ENCODE measurements around the gene TSSC4.

TSSC4 gene

GRCh38 chr11:2413742-2414579 is 13.4 kb downstream of the TSSC4 start:
- in situ Hi-C loops (cut with HindIII; ENCODE audit: low sequenced_read_pairs), result loop anchor here (5.0 kb wide), 1 partner anchor 232 kb away; no protein-coding TSS in a partner anchor
- H3K4me3 ChIP-seq (ENCODE audit: low read depth, low read length), result no peak overlapping the region
- DNase-seq (ENCODE audit: low read depth), result no peak
- TF ChIP-seq CTCF (IDR thresholded peaks at IDR 0.05; ENCODE audit: low read depth, low read length, missing control alignments), result no peak

GRCh38 chr11:2414616-2415015 is 14.1 kb downstream of the TSSC4 start:
- DNase-seq (ENCODE audit: low read depth), result no peak

GRCh38 chr11:2415171-2415570 is 14.6 kb downstream of the TSSC4 start:
- H3K4me3 ChIP-seq (ENCODE audit: low read depth, low read length), result no peak overlapping the region
- in situ Hi-C loops (cut with HindIII; ENCODE audit: low sequenced_read_pairs), result no loop called here
- no peak for TF ChIP-seq CTCF (IDR thresholded peaks at IDR 0.05; ENCODE audit: low read depth, low read length, missing control alignments)
- DNase-seq (ENCODE audit: low read depth), result no peak

More at GRCh38 chr11:2414616-2415015, 14.1 kb downstream of the TSSC4 start:
- in situ Hi-C loops (cut with HindIII; ENCODE audit: low sequenced_read_pairs), result loop anchor here (5.0 kb wide), 1 partner anchor 232 kb away; no protein-coding TSS in a partner anchor
- no peak overlapping the region for H3K4me3 ChIP-seq (ENCODE audit: low read depth, low read length)
- no peak for TF ChIP-seq CTCF (IDR thresholded peaks at IDR 0.05; ENCODE audit: low read depth, low read length, missing control alignments)

- no peak for TF ChIP-seq CTCF (IDR thresholded peaks at IDR 0.05; ENCODE audit: low read depth, low read length, missing control alignments)
- no peak for DNase-seq (ENCODE audit: low read depth)
- no peak overlapping the region for H3K4me3 ChIP-seq (ENCODE audit: low read depth, low read length)
- in situ Hi-C loops (cut with HindIII; ENCODE audit: low sequenced_read_pairs), result no loop called here
Observed at GRCh38 chr11:2415601-2416380, 15.2 kb downstream of the TSSC4 start.

GRCh38 chr11:2416765-2417164 is 16.2 kb downstream of the TSSC4 start:
- no peak for DNase-seq (ENCODE audit: low read depth)
- in situ Hi-C loops (cut with HindIII; ENCODE audit: low sequenced_read_pairs), result no loop called here
- TF ChIP-seq CTCF (IDR thresholded peaks at IDR 0.05; ENCODE audit: low read depth, low read length, missing control alignments), result no peak
- H3K4me3 ChIP-seq (ENCODE audit: low read depth, low read length), result no peak overlapping the region

GRCh38 chr11:2417856-2418692 is 17.5 kb downstream of the TSSC4 start:
- no peak overlapping the region for H3K4me3 ChIP-seq (ENCODE audit: low read depth, low read length)
- DNase-seq (ENCODE audit: low read depth), result no peak
- in situ Hi-C loops (cut with HindIII; ENCODE audit: low sequenced_read_pairs), result no loop called here
- TF ChIP-seq CTCF (IDR thresholded peaks at IDR 0.05; ENCODE audit: low read depth, low read length, missing control alignments), result no peak

Measured in astrocyte of the cerebellum (primary cell).